Upper lobe of left lung (tissue), 4 donors: ENCODE results near the gene C4orf50.

Experiments used
- POLR2A ChIP-seq, 4 donors: fragments of 450-650 bp; IDR thresholded peaks; one replicate each; pipeline ENCODE4 v1.5.1; 2016 to 2017; ENCODE audit warnings: antibody characterized with exemption in 4 of 4, mild to moderate bottlenecking in 2 of 4
- TF ChIP-seq, protein P1 (sequence below), 6 experiments: fragments of 450-650 bp in 4 of 6; fragments of 200-600 bp in 2 of 6; sonication (generic) in 2 of 6; IDR thresholded peaks; one replicate each; pipeline ENCODE4 v1.5.1; 2016 to 2019; ENCODE audit warnings: antibody characterized with exemption in 6 of 6

DNA sequence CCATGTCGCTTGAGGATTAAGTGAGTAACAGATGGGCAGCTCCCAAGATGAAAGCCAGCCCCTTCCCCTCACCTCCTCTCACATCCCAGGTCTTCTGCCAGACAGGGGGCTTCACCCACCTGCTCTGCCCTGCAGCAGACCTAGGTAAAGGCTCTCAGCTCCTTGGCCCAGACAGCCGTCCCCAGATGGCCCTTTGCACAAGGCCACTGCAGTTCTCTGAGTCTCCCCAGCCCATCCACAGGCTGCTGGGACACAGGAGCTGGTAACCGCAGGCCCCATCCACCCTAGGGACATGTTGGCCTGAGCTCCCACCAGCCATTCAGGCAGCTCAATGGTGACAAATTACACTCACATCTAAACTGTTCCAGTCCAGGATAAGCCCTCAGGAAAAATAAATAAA lies 15.3 kb downstream of the C4orf50 start:
- TF ChIP-seq, protein P1, sequence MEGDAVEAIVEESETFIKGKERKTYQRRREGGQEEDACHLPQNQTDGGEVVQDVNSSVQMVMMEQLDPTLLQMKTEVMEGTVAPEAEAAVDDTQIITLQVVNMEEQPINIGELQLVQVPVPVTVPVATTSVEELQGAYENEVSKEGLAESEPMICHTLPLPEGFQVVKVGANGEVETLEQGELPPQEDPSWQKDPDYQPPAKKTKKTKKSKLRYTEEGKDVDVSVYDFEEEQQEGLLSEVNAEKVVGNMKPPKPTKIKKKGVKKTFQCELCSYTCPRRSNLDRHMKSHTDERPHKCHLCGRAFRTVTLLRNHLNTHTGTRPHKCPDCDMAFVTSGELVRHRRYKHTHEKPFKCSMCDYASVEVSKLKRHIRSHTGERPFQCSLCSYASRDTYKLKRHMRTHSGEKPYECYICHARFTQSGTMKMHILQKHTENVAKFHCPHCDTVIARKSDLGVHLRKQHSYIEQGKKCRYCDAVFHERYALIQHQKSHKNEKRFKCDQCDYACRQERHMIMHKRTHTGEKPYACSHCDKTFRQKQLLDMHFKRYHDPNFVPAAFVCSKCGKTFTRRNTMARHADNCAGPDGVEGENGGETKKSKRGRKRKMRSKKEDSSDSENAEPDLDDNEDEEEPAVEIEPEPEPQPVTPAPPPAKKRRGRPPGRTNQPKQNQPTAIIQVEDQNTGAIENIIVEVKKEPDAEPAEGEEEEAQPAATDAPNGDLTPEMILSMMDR (IDR thresholded peaks at IDR 0.05) = no peak
- TF ChIP-seq POLR2A (IDR thresholded peaks at IDR 0.05) = no peak
